Daoy (cell line): ENCODE results near the gene SLC44A1. TPM values are rescaled to one million over a fixed set of nuclear protein-coding genes. Genes with fewer than 3 reads are reported as not detected.
"Not testable (repeated sequence)": the region's sequence is repeated elsewhere in the genome, so short reads cannot be mapped to it uniquely, and the experiment has no call there.

Source experiments
- DNase-seq: peaks from one replicate; pipeline ENCODE4 v3.0.0-alpha.2; 2015; ENCODE audit warnings: low read depth
- total RNA-seq: library from RNA; depleted of rRNA; stranded (reverse); fragments of >200 nt; shearing (Covaris generic); gene quantifications from 2 replicates; pipeline ENCODE4 v1.2.3, GENCODE V29; 2014

The SLC44A1 gene
- total RNA-seq, 1 experiment from 2014 or later = 33.3 TPM

GRCh38 chr9:105242062-105242461 lies 2.4 kb upstream of the SLC44A1 start:
- DNase-seq = no peak

- no peak for DNase-seq
Observed at GRCh38 chr9:105242557-105242956, 1.9 kb upstream of the SLC44A1 start.

- DNase-seq = peak; percentile 85
Observed at GRCh38 chr9:105243015-105243686, 1.3 kb upstream of the SLC44A1 start.

GRCh38 chr9:105244734-105245028 lies 230 bp downstream of the SLC44A1 start:
- no peak for DNase-seq

GRCh38 chr9:105245029-105245890 lies 809 bp downstream of the SLC44A1 start:
- peak; percentile 65 for DNase-seq

- no peak for DNase-seq
Observed at GRCh38 chr9:105245891-105246161, 1.4 kb downstream of the SLC44A1 start.

- no peak for DNase-seq
Observed at GRCh38 chr9:105246656-105247173, 2.3 kb downstream of the SLC44A1 start.

- no peak for DNase-seq
Observed at GRCh38 chr9:105248691-105249090, 4.2 kb downstream of the SLC44A1 start.

GRCh38 chr9:105251133-105251532 lies 6.7 kb downstream of the SLC44A1 start:
- DNase-seq = no peak

- no peak for DNase-seq
Observed at GRCh38 chr9:105251733-105252404, 7.4 kb downstream of the SLC44A1 start.

- no peak for DNase-seq
Observed at GRCh38 chr9:105252405-105252756, 7.9 kb downstream of the SLC44A1 start.

GRCh38 chr9:105254226-105254625 lies 9.8 kb downstream of the SLC44A1 start:
- DNase-seq = no peak

- no peak for DNase-seq
Observed at GRCh38 chr9:105255421-105255820, 11.0 kb downstream of the SLC44A1 start.

- DNase-seq = not testable (repeated sequence)
Observed at GRCh38 chr9:105256569-105256968, 12.1 kb downstream of the SLC44A1 start.

- no peak for DNase-seq
Observed at GRCh38 chr9:105257809-105258208, 13.4 kb downstream of the SLC44A1 start.

- DNase-seq = no peak
Observed at GRCh38 chr9:105258225-105258737, 13.8 kb downstream of the SLC44A1 start.

- DNase-seq = no peak
Observed at GRCh38 chr9:105259274-105259673, 14.8 kb downstream of the SLC44A1 start.

GRCh38 chr9:105259731-105260612 lies 15.5 kb downstream of the SLC44A1 start:
- no peak for DNase-seq

- DNase-seq = no peak
Observed at GRCh38 chr9:105262497-105262896, 18.0 kb downstream of the SLC44A1 start.

GRCh38 chr9:105264380-105264779 lies 19.9 kb downstream of the SLC44A1 start:
- peak; percentile 61 for DNase-seq

- DNase-seq = not testable (repeated sequence)
Observed at GRCh38 chr9:105268254-105268653, 23.8 kb downstream of the SLC44A1 start.

- DNase-seq = no peak
Observed at GRCh38 chr9:105269593-105269992, 25.1 kb downstream of the SLC44A1 start.
